Osteocyte (in vitro differentiated cells): ENCODE measurements around the gene EPB41L2. TPM values are rescaled to one million over a fixed set of nuclear protein-coding genes. Genes with fewer than 3 reads are reported as not detected.

Source experiments
- DNase-seq: peaks from one replicate; pipeline ENCODE4 v3.0.0; 2021; ENCODE audit warnings: mixed read lengths; ENCODE audit not compliant: unreplicated experiment; ENCODE audit errors: extremely low spot score
- H3K27ac Mint-ChIP-seq: one replicate; pipeline ENCODE4 v1.8.0; 2021; ENCODE audit warnings: mild to moderate bottlenecking, mixed read lengths; ENCODE audit not compliant: unreplicated experiment
- H3K27me3 Mint-ChIP-seq: one replicate; pipeline ENCODE4 v1.8.0; 2021; ENCODE audit warnings: mixed read lengths; ENCODE audit not compliant: unreplicated experiment
- H3K36me3 Mint-ChIP-seq: one replicate; pipeline ENCODE4 v1.8.0; 2021; ENCODE audit warnings: mixed read lengths; ENCODE audit not compliant: unreplicated experiment
- H3K4me1 Mint-ChIP-seq: one replicate; pipeline ENCODE4 v1.8.0; 2021; ENCODE audit warnings: mixed read lengths; ENCODE audit not compliant: unreplicated experiment
- H3K4me3 Mint-ChIP-seq: one replicate; pipeline ENCODE4 v1.8.0; 2021; ENCODE audit warnings: mild to moderate bottlenecking, moderate library complexity, mixed read lengths; ENCODE audit not compliant: unreplicated experiment
- H3K9me3 Mint-ChIP-seq: one replicate; pipeline ENCODE4 v1.8.0; 2021; ENCODE audit warnings: mixed read lengths; ENCODE audit not compliant: unreplicated experiment
- total RNA-seq: library from RNA; stranded (reverse); gene quantifications from 2 replicates; pipeline ENCODE4 v1.2.1, GENCODE V29; 2021
- TF ChIP-seq, protein P1 (sequence below): fragments of 200-600 bp; sonication (generic); IDR thresholded peaks from 2 replicates; pipeline ENCODE4 v1.5.0; 2021; ENCODE audit warnings: antibody characterized with exemption, mild to moderate bottlenecking, moderate library complexity

Gene EPB41L2
- total RNA-seq, 1 donor from 2014 or later, result 65.3 TPM

- TF ChIP-seq, protein P1, sequence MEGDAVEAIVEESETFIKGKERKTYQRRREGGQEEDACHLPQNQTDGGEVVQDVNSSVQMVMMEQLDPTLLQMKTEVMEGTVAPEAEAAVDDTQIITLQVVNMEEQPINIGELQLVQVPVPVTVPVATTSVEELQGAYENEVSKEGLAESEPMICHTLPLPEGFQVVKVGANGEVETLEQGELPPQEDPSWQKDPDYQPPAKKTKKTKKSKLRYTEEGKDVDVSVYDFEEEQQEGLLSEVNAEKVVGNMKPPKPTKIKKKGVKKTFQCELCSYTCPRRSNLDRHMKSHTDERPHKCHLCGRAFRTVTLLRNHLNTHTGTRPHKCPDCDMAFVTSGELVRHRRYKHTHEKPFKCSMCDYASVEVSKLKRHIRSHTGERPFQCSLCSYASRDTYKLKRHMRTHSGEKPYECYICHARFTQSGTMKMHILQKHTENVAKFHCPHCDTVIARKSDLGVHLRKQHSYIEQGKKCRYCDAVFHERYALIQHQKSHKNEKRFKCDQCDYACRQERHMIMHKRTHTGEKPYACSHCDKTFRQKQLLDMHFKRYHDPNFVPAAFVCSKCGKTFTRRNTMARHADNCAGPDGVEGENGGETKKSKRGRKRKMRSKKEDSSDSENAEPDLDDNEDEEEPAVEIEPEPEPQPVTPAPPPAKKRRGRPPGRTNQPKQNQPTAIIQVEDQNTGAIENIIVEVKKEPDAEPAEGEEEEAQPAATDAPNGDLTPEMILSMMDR, result no peak
- Mint-ChIP-seq H3K4me3 (peak overlapping the region; percentile 83), H3K27ac (peak overlapping the region; percentile 88), H3K27me3 (no peaks in the 10 kb centered on the region), H3K36me3 (no peaks in the 10 kb centered on the region), H3K9me3 (no peaks in the 10 kb centered on the region), H3K4me1 (peaks cover 46% of the 10 kb centered on the region)
- no peak for DNase-seq
Observed at GRCh38 chr6:131062241-131063027, 611 bp downstream of the EPB41L2 start.

DNA sequence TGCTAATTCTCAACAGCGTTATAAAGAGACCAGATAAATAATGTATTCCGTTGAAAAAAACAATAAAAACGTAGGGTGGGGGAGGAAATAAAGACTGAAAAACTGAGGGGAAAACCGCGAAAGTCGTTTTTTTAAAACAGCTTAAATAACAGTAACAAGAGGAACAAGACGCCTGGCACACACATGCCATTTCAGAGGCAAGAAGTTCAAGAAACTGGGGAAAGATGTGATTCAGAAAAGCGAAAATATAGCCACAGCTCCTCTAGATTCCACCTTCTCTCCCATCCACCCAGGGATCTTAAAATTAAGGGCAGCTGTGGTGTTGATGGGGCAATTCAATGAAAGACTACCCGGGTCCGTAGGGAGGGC lies 1.3 kb downstream of the EPB41L2 start:
- TF ChIP-seq, protein P1, result no peak
- peak overlapping the region; percentile 82 for H3K4me3 Mint-ChIP-seq
- peaks cover 6% of the 10 kb centered on the region for H3K9me3 Mint-ChIP-seq
- peaks cover 6% of the 10 kb centered on the region for H3K36me3 Mint-ChIP-seq
- H3K4me1 Mint-ChIP-seq, result peaks cover 46% of the 10 kb centered on the region
- H3K27me3 Mint-ChIP-seq, result no peaks in the 10 kb centered on the region
- no peak for DNase-seq
- H3K27ac Mint-ChIP-seq, result peak overlapping the region; percentile 88

GRCh38 chr6:131061041-131061750 lies 1.8 kb downstream of the EPB41L2 start:
- Mint-ChIP-seq H3K27ac (peak overlapping the region; percentile 88), H3K4me1 (peaks cover 46% of the 10 kb centered on the region), H3K36me3 (peaks cover 10% of the 10 kb centered on the region), H3K27me3 (no peaks in the 10 kb centered on the region), H3K4me3 (peak overlapping the region; percentile 82), H3K9me3 (peaks cover 11% of the 10 kb centered on the region)
- TF ChIP-seq, protein P1, result no peak
- DNase-seq, result no peak

DNA sequence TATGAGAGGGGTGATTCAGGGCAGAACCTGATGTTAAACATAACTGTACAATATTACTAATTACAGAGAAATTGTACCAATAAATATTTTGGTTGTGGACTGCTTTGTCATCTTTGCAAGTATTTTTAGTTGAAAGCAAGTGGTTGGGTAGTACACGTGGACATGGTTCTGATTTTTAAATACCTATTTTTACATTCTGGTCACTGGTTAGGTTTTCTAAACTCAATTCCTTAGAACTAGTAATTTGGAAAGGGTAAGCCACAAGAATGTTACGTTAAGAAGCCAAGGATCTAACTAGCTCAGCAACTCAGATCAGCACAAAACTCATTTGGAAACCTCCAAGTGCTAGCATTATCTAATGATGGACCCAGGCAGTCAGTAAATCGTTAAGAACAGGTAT lies 2.7 kb downstream of the EPB41L2 start:
- Mint-ChIP-seq H3K36me3 (peaks cover 13% of the 10 kb centered on the region), H3K9me3 (peaks cover 13% of the 10 kb centered on the region), H3K4me3 (peak overlapping the region; percentile 36), H3K27me3 (no peaks in the 10 kb centered on the region), H3K4me1 (peaks cover 46% of the 10 kb centered on the region), H3K27ac (peak overlapping the region; percentile 88)
- TF ChIP-seq, protein P1, result no peak
- no peak for DNase-seq

DNA sequence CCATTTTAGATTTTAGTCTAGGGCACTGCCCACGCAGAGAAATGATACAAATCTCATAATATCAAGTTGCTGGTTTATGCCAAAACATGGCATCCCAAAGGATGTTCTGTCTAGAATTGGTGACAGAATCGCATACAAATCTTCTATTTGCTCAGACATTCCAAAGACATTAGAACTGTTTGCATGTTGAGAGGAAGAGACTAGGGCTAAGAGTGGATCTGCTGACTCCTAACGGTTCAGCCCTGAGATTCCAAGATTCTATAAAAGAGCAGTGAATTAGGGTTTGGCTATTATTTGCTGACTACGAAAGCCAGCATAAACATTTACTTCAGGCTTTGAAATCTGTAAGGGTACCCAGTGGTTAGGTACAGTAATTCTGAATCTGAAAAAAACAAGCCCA lies 3.6 kb downstream of the EPB41L2 start:
- peak overlapping the region; percentile 88 for H3K27ac Mint-ChIP-seq
- H3K27me3 Mint-ChIP-seq, result no peaks in the 10 kb centered on the region
- H3K9me3 Mint-ChIP-seq, result peaks cover 16% of the 10 kb centered on the region
- H3K4me1 Mint-ChIP-seq, result peaks cover 46% of the 10 kb centered on the region
- H3K36me3 Mint-ChIP-seq, result peaks cover 15% of the 10 kb centered on the region
- DNase-seq, result no peak
- H3K4me3 Mint-ChIP-seq, result no peak overlapping the region
- TF ChIP-seq, protein P1, result peak; percentile 45
